ENCODE measurements around the gene NANS. TPM values are rescaled to one million over a fixed set of nuclear protein-coding genes. Genes with fewer than 3 reads are reported as not detected.

Gene NANS
- total and polyA plus RNA-seq, 10 of the 15 experiments (the other 5 are each of a cell fraction or from before 2014, with no cell fraction given), result 21.0 to 126 (median 52.3) TPM

GRCh38 chr9:98074115-98074990 is 17.8 kb downstream of the NANS start (continued):
- TF ChIP-seq CEBPZ (IDR thresholded peaks at IDR 0.05; ENCODE audit: low read depth, low read length), result no peak
- TF ChIP-seq ZNF207 (IDR thresholded peaks at IDR 0.05; ENCODE audit: borderline replicate concordance), result peak; percentile 72
- TF ChIP-seq SKIL (IDR thresholded peaks at IDR 0.05; ENCODE audit: low read depth, poor library complexity, severe bottlenecking), result peak; percentile 24
- TF ChIP-seq ETV6 (conservative IDR thresholded peaks at IDR 0.05 in 1 of 2, IDR thresholded peaks at IDR 0.05 in 1 of 2; ENCODE audit: borderline replicate concordance in 1 of 2, low read depth in 1 of 2), result 0 out of 4 replicates have a peak, but pooled peaks of 1 of the 2 experiments have one; percentile 3
- peak; percentile 90 for TF ChIP-seq RAD21 (IDR thresholded peaks at IDR 0.05; ENCODE audit: insufficient read depth, low read depth, low read length)
- no peak for TF ChIP-seq SP1 (IDR thresholded peaks at IDR 0.05; ENCODE audit: low read depth, low read length)
- TF ChIP-seq TARDBP (IDR thresholded peaks at IDR 0.05; ENCODE audit: borderline replicate concordance), result 0 out of 2 replicates have a peak, but pooled peaks have one; percentile 22
- TF ChIP-seq RELB (IDR thresholded peaks at IDR 0.05; ENCODE audit: low read depth), result peak; percentile 43; the same call in 1 of the 2 replicates
- TF ChIP-seq RB1 (IDR thresholded peaks at IDR 0.05; ENCODE audit: borderline replicate concordance), result peak; percentile 47; the same call in 1 of the 2 replicates
- TF ChIP-seq BHLHE40 (IDR thresholded peaks at IDR 0.05; ENCODE audit: borderline replicate concordance in 1 of 2, low read depth in 2 of 2, low read length in 1 of 2), result 0 out of 4 replicates have a peak, but pooled peaks of 1 of the 2 experiments have one; percentile 32
- peak; percentile 37 to 38; a peak in 3 of 4 replicates for TF ChIP-seq IKZF2 (IDR thresholded peaks at IDR 0.05)
- TF ChIP-seq POU2F2 (IDR thresholded peaks at IDR 0.05; ENCODE audit: borderline replicate concordance, low read depth, low read length), result 0 out of 3 replicates have a peak, but pooled peaks have one; percentile 11
- peak; percentile 85 to 95 (median 94) for TF ChIP-seq CTCF (IDR thresholded peaks at IDR 0.05 in 2 of 3, conservative IDR thresholded peaks at IDR 0.05 in 1 of 3; ENCODE audit: control insufficient read depth in 2 of 3, extremely low read depth in 1 of 3, insufficient read depth in 1 of 3, low read depth in 3 of 3, low read length in 3 of 3)
- TF ChIP-seq DPF2 (IDR thresholded peaks at IDR 0.05), result no peak
- TF ChIP-seq POLR2AphosphoS5 (IDR thresholded peaks at IDR 0.05; ENCODE audit: low read length), result 0 out of 2 replicates have a peak, but pooled peaks have one; percentile 11

Data from GM12878 (cell line).